Liver (tissue), 9 donors: Measurements from ENCODE around the gene AP2A2. TPM values are rescaled to one million over a fixed set of nuclear protein-coding genes. Genes with fewer than 3 reads are reported as not detected.

ENCODE experiments used
- DNase-seq: peaks from one replicate; pipeline ENCODE4 v3.0.0-alpha.2; 2017; ENCODE audit warnings: low spot score
- H3K27ac ChIP-seq, 2 donors: one replicate each; pipeline ENCODE4 v1.7.0; 2013; ENCODE audit warnings: inconsistent platforms in 2 of 2, low read length in 2 of 2, control low read depth in 1 of 2, low read depth in 1 of 2, mild to moderate bottlenecking in 1 of 2
- H3K27me3 ChIP-seq, 4 donors: one replicate each; pipeline versions ENCODE4 v1.6.1 to v1.7.0; 2013; ENCODE audit warnings: low read length in 3 of 4, inconsistent platforms in 1 of 4, mild to moderate bottlenecking in 1 of 4, moderate library complexity in 1 of 4; ENCODE audit not compliant: control insufficient read depth in 4 of 4, insufficient read depth in 4 of 4
- H3K36me3 ChIP-seq, 4 donors: one replicate each; pipeline versions ENCODE4 v1.6.1 to v1.7.0; 2013; ENCODE audit warnings: low read length in 3 of 4, mild to moderate bottlenecking in 3 of 4, low read depth in 1 of 4, moderate library complexity in 1 of 4; ENCODE audit not compliant: control insufficient read depth in 4 of 4, insufficient read depth in 3 of 4
- H3K4me1 ChIP-seq, 4 donors: one replicate each; pipeline versions ENCODE4 v1.6.1 to v1.7.0; 2013; ENCODE audit warnings: low read length in 3 of 4, mild to moderate bottlenecking in 3 of 4, moderate library complexity in 1 of 4; ENCODE audit not compliant: control insufficient read depth in 4 of 4, insufficient read depth in 4 of 4
- H3K4me3 ChIP-seq, 3 donors: one replicate each; pipeline versions ENCODE4 v1.6.1 to v1.7.0; 2013; ENCODE audit warnings: low read length in 3 of 3, control low read depth in 1 of 3, low read depth in 1 of 3, mild to moderate bottlenecking in 1 of 3
- H3K9ac ChIP-seq, 2 donors: one replicate each; pipeline ENCODE4 v1.7.0; 2013; ENCODE audit warnings: low read length in 2 of 2, mild to moderate bottlenecking in 2 of 2, moderate library complexity in 2 of 2, control low read depth in 1 of 2, low read depth in 1 of 2
- H3K9me3 ChIP-seq, 4 donors: one replicate each; pipeline versions ENCODE4 v1.6.1 to v1.7.0; 2013; ENCODE audit warnings: low read length in 3 of 4; ENCODE audit not compliant: control insufficient read depth in 4 of 4
- CTCF ChIP-seq: fragments of 150-350 bp; IDR thresholded peaks from 2 replicates; pipeline ENCODE4 v1.5.1; 2017; ENCODE audit warnings: improper control_type of control experiment, low read depth, low read length; ENCODE audit not compliant: missing input control
- FOXA1 ChIP-seq: IDR thresholded peaks from 2 replicates; pipeline ENCODE4 v1.6.1; 2016; ENCODE audit warnings: antibody characterized with exemption
- FOXA2 ChIP-seq: IDR thresholded peaks from 2 replicates; pipeline ENCODE4 v1.6.1; 2016; ENCODE audit warnings: antibody characterized with exemption
- GABPA ChIP-seq, 2 donors: IDR thresholded peaks in 1 of 2; conservative IDR thresholded peaks in 1 of 2; 2 replicates each; pipeline ENCODE4 v1.6.1; 2016; ENCODE audit warnings: antibody characterized with exemption in 2 of 2, mild to moderate bottlenecking in 1 of 2, moderate library complexity in 1 of 2
- HNF4A ChIP-seq, 2 donors: conservative IDR thresholded peaks; 2 replicates each; pipeline ENCODE4 v1.6.1; 2016; ENCODE audit warnings: antibody characterized with exemption in 2 of 2, mild to moderate bottlenecking in 2 of 2
- HNF4G ChIP-seq: IDR thresholded peaks from 2 replicates; pipeline ENCODE4 v1.6.1; 2016; ENCODE audit warnings: antibody characterized with exemption
- REST ChIP-seq: IDR thresholded peaks from 2 replicates; pipeline ENCODE4 v1.6.1; 2016; ENCODE audit warnings: antibody characterized with exemption, mild to moderate bottlenecking
- TAF1 ChIP-seq: conservative IDR thresholded peaks from 2 replicates; pipeline ENCODE4 v1.6.1; 2016; ENCODE audit warnings: antibody characterized with exemption, mild to moderate bottlenecking
- YY1 ChIP-seq: IDR thresholded peaks from 2 replicates; pipeline ENCODE4 v1.6.1; 2016; ENCODE audit warnings: antibody characterized with exemption, mild to moderate bottlenecking
- WGBS: extraction: QIAGEN DNeasy Blood & Tissue Kit; methylation state at CpG from one replicate; pipeline ENCODE4 v1.1.7; 2013; 5-methylcytosine and 5-hydroxymethylcytosine counted together
- polyA plus RNA-seq, 2 donors: library from polyadenylated mRNA; stranded (reverse) in 1 of 2; unstranded in 1 of 2; fragments of 200-250 nt in 1 of 2; fragments of >200 nt in 1 of 2; fragmentation: Nextera tagmentation in 1 of 2; extraction: Ambion mirVana in 1 of 2; gene quantifications; one replicate each; pipeline versions ENCODE4 v1.2.1 to v1.2.3, GENCODE V29; 2013 to 2015
- total RNA-seq, 2 donors: library from RNA; depleted of rRNA; stranded (reverse); fragments of >200 nt; gene quantifications; one replicate each; pipeline ENCODE4 v1.2.3, GENCODE V29; 2014
- TF ChIP-seq, protein P1 (sequence below): IDR thresholded peaks from 2 replicates; pipeline ENCODE4 v1.6.1; 2016; ENCODE audit warnings: antibody characterized with exemption
- TF ChIP-seq, protein P2 (sequence below): IDR thresholded peaks from 2 replicates; pipeline ENCODE4 v1.6.1; 2016; ENCODE audit warnings: antibody characterized with exemption
- donor health status: healthy.
- donor health status: healthy.
- donor health status: healthy.
- donor health status: healthy.
- donor health status: healthy.

Gene AP2A2
- total and polyA plus RNA-seq, 4 donors: 20.5 to 39.7 (median 23.8) TPM

DNA sequence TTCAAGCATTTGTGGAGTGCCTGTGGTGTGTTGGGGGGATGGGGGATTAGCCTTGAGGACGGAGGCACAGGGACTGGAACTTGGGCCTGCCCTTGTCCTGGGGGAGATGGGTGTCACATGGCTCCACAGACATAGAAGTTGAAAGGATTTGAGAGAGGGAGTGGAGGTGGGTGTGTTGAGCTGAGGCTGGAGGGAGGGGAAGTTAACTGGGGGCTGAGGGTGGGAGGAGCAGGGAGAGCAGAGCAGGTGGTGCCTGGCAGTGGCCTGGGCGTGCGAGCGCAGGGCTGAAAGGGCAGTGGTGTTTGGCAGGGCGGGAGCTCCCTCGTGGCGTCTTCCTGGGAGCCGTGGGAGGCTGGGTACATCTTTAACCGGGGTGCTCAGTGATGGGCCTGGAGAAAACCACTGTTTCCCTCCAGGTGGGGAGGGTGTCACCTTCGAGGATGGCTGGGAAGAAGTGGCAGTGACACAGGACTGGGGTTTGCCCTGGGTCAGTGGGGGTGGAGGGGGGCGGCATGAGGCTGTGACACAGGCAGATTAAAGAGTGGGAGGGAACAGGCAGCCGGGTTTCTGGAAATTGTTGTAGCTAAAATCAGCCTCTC lies 45.5 kb downstream of the AP2A2 start:
- Histone ChIP-seq H3K36me3 (peaks cover 10 to 44% (median 24%) of the 10 kb centered on the region in 4 donors), H3K27ac (no peak overlapping the region), H3K4me3 (no peak overlapping the region), H3K9me3 (no peaks in the 10 kb centered on the region), H3K4me1 (peaks cover 2 to 11% (median 8%) of the 10 kb centered on the region in 4 donors), H3K9ac (no peak overlapping the region), H3K27me3 (no peaks in the 10 kb centered on the region)
- TF ChIP-seq CTCF (no peak), GABPA (IDR thresholded peaks at IDR 0.05 in 1 of 2, conservative IDR thresholded peaks at IDR 0.05 in 1 of 2) (no peak), FOXA2 (no peak), TAF1 (no peak), FOXA1 (no peak), HNF4G (no peak)
- TF ChIP-seq, protein P1, sequence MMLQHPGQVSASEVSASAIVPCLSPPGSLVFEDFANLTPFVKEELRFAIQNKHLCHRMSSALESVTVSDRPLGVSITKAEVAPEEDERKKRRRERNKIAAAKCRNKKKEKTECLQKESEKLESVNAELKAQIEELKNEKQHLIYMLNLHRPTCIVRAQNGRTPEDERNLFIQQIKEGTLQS: no peak
- 87% methylated on average over 12 of the region's 12 CpGs for WGBS
- DNase-seq: no peak

DNA sequence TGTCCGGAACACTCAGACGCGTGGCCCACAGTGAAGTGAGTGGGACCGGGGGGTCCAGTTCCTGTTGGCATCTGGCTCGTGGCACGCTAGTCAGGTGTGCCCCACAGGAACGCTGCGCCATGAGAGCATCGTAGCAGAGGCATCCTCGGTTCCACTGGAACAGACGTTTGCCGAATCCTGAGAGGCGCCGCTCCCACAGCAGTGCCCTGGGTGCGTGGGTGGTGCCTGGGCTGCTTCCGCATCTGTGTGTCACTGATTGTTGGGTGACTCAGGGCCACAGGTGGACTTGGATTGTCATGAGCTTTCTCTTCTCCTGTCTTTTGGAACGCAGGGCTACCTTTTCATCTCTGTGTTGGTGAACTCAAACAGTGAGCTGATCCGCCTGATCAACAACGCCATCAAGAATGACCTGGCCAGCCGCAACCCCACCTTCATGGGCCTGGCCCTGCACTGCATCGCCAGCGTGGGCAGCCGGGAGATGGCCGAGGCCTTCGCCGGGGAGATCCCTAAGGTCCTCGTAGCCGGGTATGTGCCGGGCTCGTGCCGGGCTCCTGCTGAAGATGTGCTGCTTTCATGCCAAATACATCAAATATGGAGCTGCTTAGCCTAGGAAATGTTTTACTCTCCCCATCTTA lies 46.2 kb downstream of the AP2A2 start:
- no peaks in the 10 kb centered on the region for H3K9me3 ChIP-seq
- H3K27ac ChIP-seq: no peak overlapping the region
- no peak for DNase-seq
- H3K4me1 ChIP-seq: peaks cover 2 to 6% (median 3%) of the 10 kb centered on the region in 4 donors
- no peak overlapping the region for H3K9ac ChIP-seq
- H3K27me3 ChIP-seq: no peaks in the 10 kb centered on the region
- H3K36me3 ChIP-seq: peaks cover 13 to 48% (median 25%) of the 10 kb centered on the region in 4 donors
- WGBS: 95% methylated on average over 31 of the region's 31 CpGs
- no peak overlapping the region for H3K4me3 ChIP-seq
- TF ChIP-seq REST (no peak), YY1 (no peak), HNF4A (conservative IDR thresholded peaks at IDR 0.05) (no peak)
- TF ChIP-seq, protein P1: no peak
- TF ChIP-seq, protein P2, sequence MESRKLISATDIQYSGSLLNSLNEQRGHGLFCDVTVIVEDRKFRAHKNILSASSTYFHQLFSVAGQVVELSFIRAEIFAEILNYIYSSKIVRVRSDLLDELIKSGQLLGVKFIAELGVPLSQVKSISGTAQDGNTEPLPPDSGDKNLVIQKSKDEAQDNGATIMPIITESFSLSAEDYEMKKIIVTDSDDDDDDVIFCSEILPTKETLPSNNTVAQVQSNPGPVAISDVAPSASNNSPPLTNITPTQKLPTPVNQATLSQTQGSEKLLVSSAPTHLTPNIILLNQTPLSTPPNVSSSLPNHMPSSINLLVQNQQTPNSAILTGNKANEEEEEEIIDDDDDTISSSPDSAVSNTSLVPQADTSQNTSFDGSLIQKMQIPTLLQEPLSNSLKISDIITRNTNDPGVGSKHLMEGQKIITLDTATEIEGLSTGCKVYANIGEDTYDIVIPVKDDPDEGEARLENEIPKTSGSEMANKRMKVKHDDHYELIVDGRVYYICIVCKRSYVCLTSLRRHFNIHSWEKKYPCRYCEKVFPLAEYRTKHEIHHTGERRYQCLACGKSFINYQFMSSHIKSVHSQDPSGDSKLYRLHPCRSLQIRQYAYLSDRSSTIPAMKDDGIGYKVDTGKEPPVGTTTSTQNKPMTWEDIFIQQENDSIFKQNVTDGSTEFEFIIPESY: no peak
